Anterior cingulate cortex (tissue), 58 donors: ENCODE data around the gene GAN.
"Not testable (repeated sequence)": the region's sequence is repeated elsewhere in the genome, so short reads cannot be mapped to it uniquely, and the experiment has no call there.

Source experiments
- DNase-seq, 58 donors: peaks; one replicate each; lab custom pipeline; 2025; lab: John Stamatoyannopoulos, UW

GAN gene

DNA sequence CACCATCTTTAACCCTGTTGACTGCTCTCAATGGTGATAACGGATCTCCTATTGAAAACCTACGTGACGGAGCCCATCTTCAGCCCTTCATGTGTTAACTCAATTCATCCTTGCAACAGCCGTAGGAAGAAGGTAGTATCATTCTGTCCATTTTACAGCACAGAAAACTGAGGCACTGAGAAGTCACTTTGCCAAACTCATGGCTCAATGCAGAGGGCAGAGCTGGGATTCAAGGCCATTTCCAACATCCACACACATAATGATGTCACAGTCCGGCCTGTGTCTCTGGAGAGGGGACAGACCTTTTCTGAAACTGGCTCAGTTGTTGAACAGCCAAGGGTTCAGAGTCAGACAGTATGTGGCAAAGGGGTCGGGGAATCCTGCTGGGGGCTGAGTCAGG lies 77.2 kb downstream of the GAN start:
- DNase-seq, result no peak

DNA sequence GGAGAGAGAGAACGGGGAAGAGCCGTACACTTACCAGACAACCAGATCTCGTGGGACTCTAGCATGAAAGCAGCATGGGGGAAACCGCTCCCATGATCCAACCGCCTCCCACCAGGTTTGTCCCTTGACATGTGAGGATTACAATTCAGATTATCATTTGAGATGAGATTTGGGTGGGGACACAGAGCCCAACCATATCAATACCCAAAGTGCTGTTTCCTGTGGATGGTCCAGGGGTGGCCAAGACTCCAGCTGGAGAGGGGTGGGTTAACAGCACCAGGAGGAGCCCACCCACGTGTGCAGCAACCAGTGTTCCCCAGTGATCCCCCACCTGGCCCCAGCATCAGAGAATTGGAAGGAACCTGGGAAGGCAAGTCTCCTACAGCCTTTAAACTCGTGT lies 79.7 kb downstream of the GAN start:
- no peak for DNase-seq

DNA sequence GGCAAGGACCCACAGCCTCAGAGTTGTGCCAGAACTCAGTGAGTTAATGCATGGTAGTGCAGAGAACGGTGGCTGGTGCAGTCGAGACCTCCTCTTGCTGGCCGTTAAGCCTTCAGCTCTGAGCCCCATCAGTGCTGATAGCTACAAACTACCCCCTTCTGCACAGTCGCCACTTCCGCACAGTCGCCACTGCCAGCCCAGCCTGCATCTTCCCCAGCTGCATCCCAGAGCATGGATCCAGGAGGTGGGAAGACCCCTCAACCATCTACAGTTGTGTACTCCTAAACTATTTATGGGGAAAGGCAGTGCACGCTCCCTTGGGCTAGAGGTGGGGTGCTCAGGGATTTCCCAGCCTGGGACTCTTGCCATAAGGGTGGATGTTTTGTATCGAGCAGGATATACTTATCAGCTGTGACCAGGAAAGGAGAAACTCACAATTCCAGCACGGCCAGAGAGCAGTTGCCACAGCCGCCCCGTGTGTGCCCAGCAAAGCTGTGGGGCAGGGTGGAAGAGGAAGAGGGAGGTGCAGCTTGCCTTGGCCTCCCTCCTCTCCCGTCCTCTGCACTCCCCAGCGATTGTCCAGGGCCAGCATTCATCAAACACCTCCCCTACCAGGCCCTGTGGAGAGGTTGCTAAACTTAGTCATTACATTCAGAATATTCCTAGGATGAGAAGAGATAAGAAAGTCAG lies 80.3 kb downstream of the GAN start:
- DNase-seq, result no peak

DNA sequence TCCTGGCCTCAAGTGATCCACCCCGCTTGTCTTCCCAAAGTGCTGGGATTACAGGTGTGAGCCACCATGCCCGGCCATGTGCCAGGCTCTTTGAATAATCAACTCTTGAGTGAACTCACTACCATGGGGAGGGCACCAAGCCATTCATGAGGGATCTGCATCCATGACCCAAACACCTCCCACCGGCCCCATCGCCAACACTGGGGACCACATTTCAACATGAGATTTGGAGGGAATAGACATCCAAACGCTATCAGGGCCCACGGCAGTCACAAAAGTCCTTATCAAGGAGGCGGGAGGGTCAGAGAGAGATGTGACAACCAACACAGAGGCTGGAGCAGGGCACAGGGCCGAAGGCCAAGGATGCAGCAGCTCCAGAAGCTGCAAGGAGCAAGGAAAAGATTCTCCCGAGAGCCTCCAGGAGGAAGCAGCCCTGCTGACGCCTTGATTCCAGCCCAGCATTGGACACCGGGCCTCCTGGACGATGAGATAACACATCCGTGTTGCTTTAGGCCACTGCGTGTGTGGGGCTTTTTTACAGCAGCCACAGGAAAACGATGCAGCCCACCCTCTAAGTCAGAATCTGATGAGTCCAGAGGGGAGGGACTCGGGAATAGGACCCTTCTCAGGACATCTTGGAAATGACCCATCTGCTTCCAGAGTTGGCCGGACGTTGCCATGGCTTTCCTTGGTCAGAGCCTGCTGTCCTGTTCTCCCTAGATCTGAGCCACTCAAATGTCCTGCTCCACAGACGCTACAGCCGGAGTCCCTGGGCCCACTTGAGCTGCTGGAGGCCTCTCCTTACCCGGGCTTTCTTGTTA lies 82.5 kb downstream of the GAN start:
- DNase-seq, result no peak

DNA sequence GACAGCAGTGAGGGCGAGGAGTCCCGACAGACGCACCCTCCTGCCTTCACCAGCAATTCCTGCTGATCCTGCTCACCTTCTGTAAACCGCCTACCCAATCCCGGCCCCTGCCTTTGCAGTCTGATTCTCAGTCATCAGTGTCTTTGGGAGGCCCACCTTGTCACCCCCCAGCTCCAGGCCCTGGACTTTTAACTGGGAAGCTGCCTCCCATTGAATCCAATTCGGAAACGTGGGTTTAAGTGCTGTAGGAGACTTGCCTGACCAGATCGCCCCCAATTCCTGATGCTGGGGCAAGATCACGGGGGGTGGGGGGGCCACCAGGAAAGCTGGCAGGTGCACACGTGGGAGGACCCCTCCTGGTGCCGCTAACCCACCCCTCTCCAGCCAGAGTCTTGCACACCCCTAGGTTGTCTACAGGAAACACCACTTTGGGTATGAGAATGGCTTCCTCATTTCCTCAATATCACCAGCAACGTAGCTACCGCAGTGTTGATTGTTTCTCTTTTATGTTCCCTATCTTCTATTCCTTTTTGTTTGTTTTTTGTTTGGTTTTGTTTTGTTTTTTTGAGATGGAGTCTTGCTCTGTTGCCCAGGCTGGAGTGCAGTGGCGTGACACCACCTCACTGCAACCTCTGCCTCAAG lies 83.2 kb downstream of the GAN start:
- DNase-seq, result no peak

DNA sequence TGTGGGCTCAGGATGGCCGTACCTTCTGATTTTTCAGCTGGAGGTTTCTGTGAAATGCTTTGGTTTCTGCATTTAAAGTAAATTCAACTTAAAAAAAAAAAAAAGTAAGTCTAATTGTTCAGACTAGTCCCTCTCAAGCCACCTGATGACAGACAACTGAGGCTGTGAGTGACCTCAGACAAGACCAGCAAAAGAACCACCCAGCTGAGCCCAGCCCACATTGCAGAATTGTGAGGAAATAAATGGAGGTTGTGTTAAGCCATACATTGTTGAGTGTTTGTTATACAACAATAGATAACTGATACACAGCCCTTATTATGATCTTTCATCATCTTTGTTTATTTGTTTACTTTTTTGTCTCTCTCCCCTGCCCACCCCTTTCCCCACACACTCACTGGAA lies 85.1 kb downstream of the GAN start:
- DNase-seq, result no peak

DNA sequence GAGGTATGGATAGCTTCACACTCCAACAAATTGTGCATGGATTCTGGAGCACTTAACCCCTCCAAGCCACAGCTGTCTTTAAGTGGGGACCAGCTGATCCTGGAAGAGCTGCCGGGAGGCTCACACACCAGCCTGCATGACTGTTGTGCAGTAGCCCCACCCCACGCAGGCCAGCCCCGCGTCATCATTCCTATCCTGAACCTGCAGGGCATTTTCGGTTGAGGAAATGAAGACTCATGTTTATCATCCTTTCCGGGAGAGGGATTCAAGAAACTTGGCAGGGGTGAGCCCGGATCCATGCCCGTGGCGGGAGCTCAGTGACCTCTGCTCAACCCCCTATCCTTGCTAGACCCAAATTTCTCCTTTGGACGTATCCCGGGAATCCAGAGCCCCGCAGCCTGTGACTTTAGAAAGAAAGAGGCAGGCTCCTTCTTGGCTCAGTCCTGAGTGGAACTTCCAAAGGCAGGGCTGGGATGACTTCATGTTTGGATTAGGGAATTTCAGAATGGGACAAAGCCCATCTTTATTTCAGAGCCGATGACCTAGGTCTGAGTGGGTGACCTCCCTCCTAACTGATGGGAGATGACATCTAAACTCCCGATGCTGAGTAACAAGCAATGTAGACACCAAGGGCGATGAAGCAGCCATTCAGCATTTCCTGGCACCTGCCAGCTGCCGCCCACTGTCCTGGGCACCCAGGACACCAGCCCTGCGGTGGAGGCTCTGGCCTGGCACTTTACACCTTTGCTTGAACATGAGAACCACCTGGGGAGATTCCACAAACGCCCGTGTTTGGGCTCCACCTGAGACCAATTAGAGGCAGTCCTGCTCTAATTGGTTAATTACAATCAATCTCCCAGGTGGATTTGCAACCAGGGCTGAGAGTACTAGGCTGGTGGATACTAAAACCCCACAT lies 86.5 kb downstream of the GAN start:
- no peak for DNase-seq

DNA sequence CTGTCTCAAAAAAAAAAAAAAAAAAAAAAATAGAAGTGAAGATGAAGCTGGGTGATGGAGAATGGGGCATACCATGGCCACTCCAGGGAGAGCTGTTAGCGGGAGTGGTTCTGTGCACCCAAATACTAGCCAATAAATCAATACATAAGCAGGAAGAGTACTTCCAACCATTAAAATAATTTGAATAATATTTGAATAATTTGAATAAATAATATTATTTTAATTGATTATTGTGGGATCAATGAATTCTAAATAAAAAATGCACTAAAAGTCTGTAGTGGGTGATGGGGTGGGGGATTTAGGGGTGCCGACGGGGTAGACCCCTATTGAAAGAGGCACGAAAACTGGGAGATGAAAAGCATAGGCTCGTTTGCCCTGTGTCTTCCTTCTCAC lies 88.4 kb downstream of the GAN start:
- no peak for DNase-seq

DNA sequence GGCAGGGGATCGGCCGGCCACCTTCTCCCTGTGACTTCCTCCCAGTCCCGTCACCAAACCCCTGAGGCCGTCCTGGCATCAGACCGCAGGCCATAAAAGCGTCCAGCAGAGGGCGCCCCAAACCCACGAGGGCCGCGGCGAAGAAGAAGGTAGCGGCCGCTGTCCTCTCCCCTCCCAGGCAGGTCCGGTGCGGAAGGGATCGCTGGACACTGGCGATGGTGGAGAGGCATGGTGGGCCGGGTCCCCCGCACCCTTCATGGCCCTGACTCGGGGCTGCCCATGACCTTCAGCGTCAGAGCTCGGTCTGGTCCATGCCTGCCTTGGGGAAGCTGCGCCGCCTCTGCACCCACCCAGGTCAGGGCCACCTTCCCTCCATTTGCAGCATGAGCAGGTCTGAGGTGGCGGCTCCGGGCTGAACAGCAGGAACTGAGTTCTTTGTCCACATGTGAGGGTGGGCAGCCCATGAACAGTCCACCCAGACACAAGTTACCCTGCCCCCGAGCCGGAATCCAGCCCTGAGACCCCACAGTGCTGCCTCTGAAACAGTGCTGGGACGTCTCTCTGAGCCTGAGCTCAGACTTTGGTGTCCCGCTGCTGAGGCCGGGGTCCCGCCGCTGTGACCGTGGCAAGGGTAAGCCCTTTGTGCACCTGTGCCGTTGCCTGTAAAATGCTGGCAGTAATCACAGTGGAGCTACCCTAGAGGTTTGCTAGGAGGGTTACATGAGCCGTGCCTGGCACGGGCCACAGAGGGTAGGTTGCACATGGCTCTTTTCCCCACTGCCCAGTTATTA lies 89.0 kb downstream of the GAN start:
- peak in 56 of 58 donors; percentile 15 to 88 (median 56) for DNase-seq

DNA sequence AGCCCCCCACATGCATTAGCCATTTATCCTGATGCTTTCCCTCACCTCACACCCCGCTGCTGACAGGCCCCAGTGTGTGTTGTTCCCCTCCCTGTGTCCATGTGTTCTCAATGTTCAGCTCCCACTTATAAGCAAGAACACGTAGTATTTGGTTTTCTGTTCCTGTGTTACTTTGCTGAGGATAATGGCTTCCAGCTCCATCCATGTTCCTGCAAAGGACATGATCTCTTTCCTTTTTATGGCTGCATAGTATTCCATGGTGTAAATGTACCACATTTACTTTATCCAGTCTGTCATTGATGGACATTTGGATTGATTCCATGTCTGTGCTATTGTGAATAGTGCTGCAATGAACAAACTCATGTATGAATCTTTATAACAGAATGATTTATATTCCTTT lies 90.2 kb downstream of the GAN start:
- DNase-seq, result not testable (repeated sequence)

DNA sequence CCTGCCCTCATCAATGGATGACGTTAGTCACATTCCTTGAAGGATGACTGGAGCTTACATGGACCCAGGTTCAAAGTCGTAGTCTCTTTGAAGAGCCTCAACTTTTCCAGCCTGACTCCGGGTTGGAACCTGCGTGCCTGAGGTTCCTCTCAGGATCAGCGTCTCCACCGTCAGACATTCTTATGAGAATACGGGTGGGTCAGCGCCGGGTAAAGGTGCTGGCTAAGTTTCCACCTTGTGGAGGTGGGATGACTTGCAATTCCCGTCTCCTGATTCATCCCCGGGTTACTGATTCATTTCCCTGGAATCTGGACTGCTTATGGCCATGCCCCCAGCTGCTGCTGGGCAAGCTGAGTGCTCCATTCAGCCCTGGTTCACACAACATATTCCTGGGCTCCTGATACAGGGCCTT lies 90.9 kb downstream of the GAN start:
- DNase-seq, result no peak

DNA sequence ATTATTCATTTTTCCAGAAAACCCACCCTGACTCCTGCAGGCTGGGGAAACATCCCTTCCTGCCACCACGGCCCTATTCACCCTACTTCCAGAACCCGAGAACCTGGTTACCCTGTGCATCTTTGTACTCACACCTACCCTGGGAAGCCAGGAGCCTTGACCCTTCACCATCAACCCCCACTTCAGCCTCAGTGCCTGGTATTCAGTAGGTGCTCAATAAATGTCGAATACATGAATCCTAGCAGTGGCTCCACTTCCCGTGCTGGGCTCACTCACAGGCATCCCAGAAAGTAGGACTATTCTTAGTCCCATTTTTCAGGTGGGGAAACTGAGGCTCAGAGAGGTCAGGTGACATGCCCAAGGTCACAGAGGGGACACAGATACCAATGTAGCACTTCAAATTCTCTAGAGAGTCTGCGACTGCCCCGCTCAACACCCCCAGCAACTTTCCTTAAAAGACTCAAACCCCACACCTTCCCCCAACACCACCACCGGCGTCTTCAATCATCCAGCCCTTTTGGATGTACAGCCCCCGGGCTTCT lies 93.7 kb downstream of the GAN start:
- no peak for DNase-seq

DNA sequence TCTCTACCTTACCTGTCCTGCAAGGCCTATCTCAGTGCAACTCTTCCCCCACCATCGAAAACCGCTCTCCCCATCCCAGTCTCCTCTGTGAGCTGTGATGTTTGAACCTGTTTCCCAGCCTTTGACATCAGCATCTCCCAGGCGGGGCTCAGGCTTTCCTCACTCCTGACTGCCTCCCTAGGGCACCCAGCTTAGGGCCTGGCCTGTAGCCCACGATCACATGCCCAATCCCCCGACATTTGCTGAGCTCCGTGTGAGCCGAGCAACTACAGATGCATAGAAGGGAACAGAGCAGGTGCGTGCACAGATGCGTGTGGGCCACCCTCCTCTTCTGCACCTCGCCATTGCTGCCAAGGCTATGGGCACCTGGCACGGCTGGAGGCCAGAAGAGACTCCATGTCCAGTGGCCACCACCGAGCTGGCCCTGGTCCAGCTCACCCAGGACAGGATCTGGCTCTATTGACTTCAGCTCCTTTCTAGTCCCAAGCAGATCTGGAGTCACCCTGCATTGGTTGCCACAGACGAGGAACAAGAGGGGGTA lies 94.3 kb downstream of the GAN start:
- DNase-seq, result no peak

DNA sequence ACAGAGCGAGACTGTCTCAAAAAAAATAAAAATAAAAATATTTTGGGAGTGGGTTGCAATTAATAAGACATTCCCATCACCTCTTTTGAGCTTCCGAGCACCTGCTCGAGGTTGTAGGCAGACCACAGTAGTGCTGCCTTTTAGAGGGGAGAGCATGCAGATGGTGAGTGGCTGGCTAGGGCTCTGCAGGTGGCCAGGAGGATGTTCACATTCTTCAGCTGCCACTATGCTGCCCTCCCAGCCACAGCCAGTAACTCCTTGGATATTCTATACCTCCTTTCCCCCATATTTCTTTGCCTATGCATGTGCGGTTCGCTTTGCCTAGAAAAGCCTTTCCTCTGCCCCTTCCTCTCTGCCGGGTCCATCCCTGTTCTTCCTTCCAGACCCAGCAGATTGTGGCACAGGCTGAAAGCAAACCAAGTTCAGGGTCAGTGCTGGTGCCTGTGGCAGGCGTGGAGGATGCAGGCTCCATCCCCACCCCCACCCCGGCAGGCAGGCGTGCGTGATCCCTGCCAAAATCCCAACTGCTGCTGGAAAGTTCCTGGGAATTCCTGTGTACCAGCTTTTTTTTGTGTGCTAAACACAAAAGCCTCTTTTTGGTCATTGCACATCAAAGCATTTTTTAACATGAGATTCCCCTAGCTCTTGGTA lies 96.0 kb downstream of the GAN start:
- peak in 2 of 58 donors; percentile 2 to 6 for DNase-seq

DNA sequence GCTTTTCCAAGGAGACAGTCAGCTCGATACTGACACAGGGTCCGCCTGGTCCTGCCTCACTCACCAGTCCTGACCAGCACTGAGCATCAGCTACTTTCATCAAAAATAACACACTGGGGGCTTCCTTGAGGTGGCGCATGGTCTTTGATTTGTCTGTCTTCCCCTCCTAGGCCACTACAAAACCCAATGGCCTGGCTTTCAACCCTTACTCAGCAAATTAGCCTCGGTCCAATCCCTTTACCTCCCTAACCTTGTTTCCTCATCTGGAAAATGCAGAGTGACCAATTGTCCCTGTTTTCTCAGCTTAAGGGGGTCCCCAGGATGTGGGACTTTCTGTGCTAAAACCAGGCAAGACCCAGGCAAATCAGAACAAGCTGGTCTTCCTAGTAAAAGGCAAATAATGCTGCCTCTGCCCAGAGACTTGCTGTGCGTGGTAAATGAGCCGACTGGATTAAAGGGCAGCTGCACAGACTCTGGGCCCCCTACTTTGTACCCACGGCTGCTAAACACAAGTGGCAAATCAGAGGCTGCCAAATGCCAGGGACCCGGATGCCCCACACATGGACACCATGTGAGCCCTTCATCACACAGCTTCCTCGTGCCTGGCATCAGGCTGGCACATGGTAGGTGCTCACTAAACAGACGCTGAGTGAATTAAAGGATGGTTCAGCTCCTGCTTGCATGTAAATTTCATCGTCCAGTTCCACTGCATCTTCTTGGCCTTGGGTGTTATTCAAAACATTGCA lies 98.7 kb downstream of the GAN start:
- no peak for DNase-seq

DNA sequence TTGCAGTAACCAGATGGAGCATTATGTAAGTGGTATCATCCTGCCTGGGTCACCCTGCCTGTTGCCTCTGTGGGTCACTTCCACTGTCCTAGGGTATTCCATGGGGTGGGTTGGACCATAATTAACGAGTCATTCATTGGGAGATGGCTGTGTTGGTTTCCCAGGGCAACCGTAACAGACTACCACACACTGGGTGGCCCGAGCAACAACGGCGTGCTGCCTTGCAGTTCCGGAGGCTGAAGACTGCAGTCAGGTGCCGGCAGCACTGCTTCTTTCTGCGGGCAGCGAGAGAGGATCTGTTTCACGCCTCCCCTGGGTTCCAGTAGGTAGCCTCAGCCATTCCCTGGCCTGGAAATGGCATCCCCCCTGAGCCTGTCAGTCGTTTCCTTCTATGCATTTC lies 101.0 kb downstream of the GAN start:
- DNase-seq, result peak in 25 of 58 donors; percentile 5 to 55 (median 16)

DNA sequence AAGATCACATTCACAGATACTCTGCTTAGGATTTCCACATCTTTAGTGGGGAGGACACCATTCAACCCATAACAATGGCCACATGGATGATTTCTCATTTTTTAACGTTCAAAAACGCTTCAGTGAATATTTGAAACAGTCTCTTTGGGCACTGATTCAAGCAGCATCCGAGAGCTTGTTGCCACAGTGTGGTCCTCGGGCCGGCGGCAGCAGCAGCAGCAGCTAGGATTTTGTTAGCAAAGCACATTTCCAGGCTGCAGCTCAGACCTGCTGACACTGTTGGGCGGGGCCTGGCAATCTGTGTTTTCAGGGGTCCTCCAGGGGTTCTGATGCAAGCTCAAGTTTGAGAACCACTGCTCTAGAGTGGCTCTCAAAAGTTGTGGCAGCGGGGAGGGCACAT lies 102.0 kb downstream of the GAN start:
- DNase-seq, result no peak

DNA sequence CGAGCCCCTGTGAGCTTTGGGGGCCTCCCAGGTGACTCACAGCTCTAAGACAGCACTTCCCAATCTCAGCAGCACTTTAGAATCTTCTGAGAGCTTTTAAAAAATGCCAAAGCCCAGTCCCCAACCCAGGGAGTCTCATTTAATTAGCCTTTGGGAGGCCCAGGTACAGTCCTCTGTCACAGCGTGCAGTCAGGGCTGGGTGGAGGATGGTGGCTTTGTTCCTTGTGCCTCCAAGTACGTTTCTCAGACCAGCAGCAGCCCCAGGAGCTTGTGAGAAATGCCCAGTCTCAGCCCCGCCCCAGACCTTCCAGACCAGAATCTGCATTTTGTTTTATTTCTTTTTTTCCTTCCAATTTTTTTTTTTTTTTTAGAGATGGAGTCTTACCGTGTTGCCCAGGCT lies 102.4 kb downstream of the GAN start:
- no peak for DNase-seq
